IMR-90 (cell line): ENCODE data around the gene SPEF2. TPM values are rescaled to one million over a fixed set of nuclear protein-coding genes. Genes with fewer than 3 reads are reported as not detected.

Experiments used
- ATAC-seq: fragments of 200-7000 bp; cut with Tn5 transposase; 2 replicates; pipeline ENCODE4 v1.9.1; 2020; ENCODE audit warnings: low read depth, mild to moderate bottlenecking, moderate library complexity
- BruUV-seq: library from RNA; stranded (reverse); fragments of 400-500 nt; replicated peaks from 2 replicates; lab custom pipeline; 2021; lab: Mats Ljungman, UMichigan
- CTCF ChIA-PET: fragments of 300-600 bp; formaldehyde crosslinking; extraction: SDS; loops from one replicate; lab custom pipeline; 2021; ENCODE audit warnings: antibody characterized with exemption; lab: Yijun Ruan, JAX
- POLR2A ChIA-PET: fragments of 300-600 bp; sonication (Branson Sonifier 250); formaldehyde crosslinking; loops from one replicate; lab custom pipeline; 2022; ENCODE audit warnings: antibody characterized with exemption; ENCODE audit not compliant: unreplicated experiment; lab: Charles Lee
- DNase-seq: peaks from one replicate; pipeline ENCODE4 v3.0.0; 2013
- H2AFZ ChIP-seq: replicated peaks from 2 replicates; pipeline ENCODE3; 2013; ENCODE audit warnings: low read length, mild to moderate bottlenecking; ENCODE audit not compliant: poor library complexity
- H2AK5ac ChIP-seq: 2 replicates; pipeline ENCODE4 v1.6.1; 2013; ENCODE audit warnings: low read depth, low read length, inconsistent platforms
- H2AK9ac ChIP-seq: replicated peaks from 2 replicates; pipeline ENCODE3; 2013; ENCODE audit warnings: mild to moderate bottlenecking, low read depth, low read length, moderate library complexity; ENCODE audit not compliant: poor library complexity
- H2BK120ac ChIP-seq: 2 replicates; pipeline ENCODE4 v1.6.1; 2013; ENCODE audit warnings: low read depth, low read length, inconsistent platforms
- H2BK15ac ChIP-seq: 3 replicates; pipeline ENCODE4 v1.6.1; 2013; ENCODE audit warnings: low read depth, low read length, inconsistent platforms
- H2BK20ac ChIP-seq: 2 replicates; pipeline ENCODE4 v1.6.1; 2013; ENCODE audit warnings: low read depth, mild to moderate bottlenecking, inconsistent platforms, low read length, moderate library complexity
- H2BK5ac ChIP-seq: 2 replicates; pipeline ENCODE4 v1.6.1; 2013; ENCODE audit warnings: mild to moderate bottlenecking, low read depth, low read length, inconsistent platforms; ENCODE audit not compliant: poor library complexity, severe bottlenecking
- H3K14ac ChIP-seq: replicated peaks from 2 replicates; pipeline ENCODE4 v1.6.1; 2013; ENCODE audit warnings: low read depth, low read length, inconsistent platforms
- H3K18ac ChIP-seq: 2 replicates; pipeline ENCODE4 v1.6.1; 2013; ENCODE audit warnings: low read depth, low read length, control low read depth
- H3K23ac ChIP-seq: 2 replicates; pipeline ENCODE4 v1.6.1; 2013; ENCODE audit warnings: low read depth, low read length, inconsistent platforms
- H3K27ac ChIP-seq: 2 replicates; pipeline ENCODE4 v1.5.1; 2013; ENCODE audit warnings: mild to moderate bottlenecking, control low read depth, low read length; ENCODE audit not compliant: insufficient read depth
- H3K27me3 ChIP-seq: 2 replicates; pipeline ENCODE4 v1.6.1; 2013; ENCODE audit warnings: low read length; ENCODE audit not compliant: control insufficient read depth, insufficient read depth
- H3K36me3 ChIP-seq: 2 replicates; pipeline ENCODE4 v1.6.1; 2013; ENCODE audit warnings: low read length, mixed read lengths; ENCODE audit not compliant: control insufficient read depth, insufficient read depth
- H3K4ac ChIP-seq: 2 replicates; pipeline ENCODE4 v1.6.1; 2013; ENCODE audit warnings: low read depth, low read length, inconsistent platforms
- H3K4me1 ChIP-seq: 2 replicates; pipeline ENCODE4 v1.6.1; 2013; ENCODE audit warnings: low read length, mixed read lengths; ENCODE audit not compliant: control insufficient read depth, insufficient read depth
- H3K4me2 ChIP-seq: 2 replicates; pipeline ENCODE4 v1.6.1; 2013; ENCODE audit warnings: low read depth, mild to moderate bottlenecking, control low read depth, low read length, moderate library complexity
- H3K4me3 ChIP-seq: 2 replicates; pipeline ENCODE4 v1.5.1; 2013; ENCODE audit warnings: low read depth, mild to moderate bottlenecking, control low read depth, low read length, moderate library complexity; ENCODE audit not compliant: insufficient read depth
- H3K56ac ChIP-seq: 2 replicates; pipeline ENCODE4 v1.6.1; 2013; ENCODE audit warnings: low read length, inconsistent platforms; ENCODE audit not compliant: insufficient read depth; ENCODE audit errors: extremely low read depth
- H3K79me1 ChIP-seq, 2 experiments: 2 replicates each; pipeline ENCODE4 v1.6.1; 2013; ENCODE audit warnings: low read length in 2 of 2, inconsistent platforms in 1 of 2, low read depth in 1 of 2
- H3K9ac ChIP-seq: 2 replicates; pipeline ENCODE4 v1.6.1; 2013; ENCODE audit warnings: low read depth, low read length, control low read depth
- H3K9me1 ChIP-seq: 2 replicates; pipeline ENCODE4 v1.6.1; 2013; ENCODE audit warnings: low read length, inconsistent platforms; ENCODE audit not compliant: insufficient read depth
- H3K9me3 ChIP-seq: 2 replicates; pipeline ENCODE4 v1.6.1; 2013; ENCODE audit warnings: low read length; ENCODE audit not compliant: control insufficient read depth, insufficient read depth
- H4K20me1 ChIP-seq: 2 replicates; pipeline ENCODE4 v1.6.1; 2013; ENCODE audit warnings: low read length, inconsistent platforms; ENCODE audit not compliant: insufficient read depth
- H4K5ac ChIP-seq: 2 replicates; pipeline ENCODE4 v1.6.1; 2013; ENCODE audit warnings: mild to moderate bottlenecking, low read depth, low read length, control low read depth
- H4K8ac ChIP-seq, 2 experiments: 2 replicates each; pipeline ENCODE4 v1.6.1; 2013; ENCODE audit warnings: low read depth in 2 of 2, low read length in 2 of 2, control low read depth in 1 of 2, inconsistent platforms in 1 of 2
- H4K91ac ChIP-seq: 2 replicates; pipeline ENCODE4 v1.6.1; 2013; ENCODE audit warnings: low read depth, low read length, inconsistent platforms; ENCODE audit not compliant: insufficient read depth
- BHLHE40 ChIP-seq: fragments of 150-350 bp; IDR thresholded peaks from 2 replicates; pipeline ENCODE4 v1.6.1; 2016; ENCODE audit warnings: mild to moderate bottlenecking, low read depth, low read length
- CEBPB ChIP-seq: IDR thresholded peaks from 2 replicates; pipeline ENCODE4 v1.6.1; 2012; ENCODE audit warnings: low read depth, low read length, improper control_type of control experiment
- CHD1 ChIP-seq: IDR thresholded peaks from 2 replicates; pipeline ENCODE4 v1.6.1; 2012; ENCODE audit warnings: low read depth, low read length, improper control_type of control experiment
- FOS ChIP-seq: fragments of 150-350 bp; IDR thresholded peaks from 2 replicates; pipeline ENCODE4 v1.6.1; 2016; ENCODE audit warnings: low read depth, low read length
- MAFK ChIP-seq: IDR thresholded peaks from 2 replicates; pipeline ENCODE4 v1.6.1; 2012; ENCODE audit warnings: low read depth, low read length, improper control_type of control experiment
- MAZ ChIP-seq: IDR thresholded peaks from 2 replicates; pipeline ENCODE4 v1.6.1; 2012; ENCODE audit warnings: low read depth, mild to moderate bottlenecking, low read length, improper control_type of control experiment, moderate library complexity, borderline replicate concordance
- MXI1 ChIP-seq: IDR thresholded peaks from 2 replicates; pipeline ENCODE4 v1.6.1; 2012; ENCODE audit warnings: low read depth, mild to moderate bottlenecking, low read length, moderate library complexity, borderline replicate concordance
- NFE2L2 ChIP-seq: fragments of 150-350 bp; IDR thresholded peaks from 2 replicates; pipeline ENCODE4 v1.6.1; 2016; ENCODE audit warnings: low read depth, mild to moderate bottlenecking, low read length
- POLR2A ChIP-seq: IDR thresholded peaks from 2 replicates; pipeline ENCODE4 v1.6.1; 2012; ENCODE audit warnings: mild to moderate bottlenecking, low read depth, low read length
- RAD21 ChIP-seq: IDR thresholded peaks from 2 replicates; pipeline ENCODE4 v1.6.1; 2012; ENCODE audit warnings: low read length, improper control_type of control experiment
- RCOR1 ChIP-seq: IDR thresholded peaks from 2 replicates; pipeline ENCODE4 v1.6.1; 2012; ENCODE audit warnings: mild to moderate bottlenecking, low read length, improper control_type of control experiment; ENCODE audit not compliant: insufficient replicate concordance
- RFX5 ChIP-seq: IDR thresholded peaks from 2 replicates; pipeline ENCODE4 v1.8.0; 2012; ENCODE audit warnings: low read depth, mild to moderate bottlenecking, low read length, moderate library complexity
- SMC3 ChIP-seq: fragments of 150-350 bp; IDR thresholded peaks from 2 replicates; pipeline ENCODE4 v1.6.1; 2016; ENCODE audit warnings: low read depth, mild to moderate bottlenecking, antibody characterized with exemption, low read length, moderate library complexity
- WGBS, 2 experiments: methylation state at CpG; one replicate each; pipeline versions ENCODE4 v1.1.5 to v1.1.7; 2013; ENCODE audit warnings: missing lambda C conversion rate in 2 of 2; ENCODE audit not compliant: insufficient read length in 1 of 2; ENCODE audit errors: extremely low coverage in 2 of 2; 5-methylcytosine and 5-hydroxymethylcytosine counted together
- dilution Hi-C: fragments of 300-500 bp; cut with HindIII; formaldehyde crosslinking; loops from one replicate; pipeline ENCODE4 v1.14.3; 2018; ENCODE audit warnings: low sequenced_read_pairs; ENCODE audit not compliant: unreplicated experiment
- in situ Hi-C: fragments of 300-500 bp; cut with MboI; formaldehyde crosslinking; loops from 3 replicates; pipeline ENCODE4 v1.14.3; 2019; ENCODE audit warnings: low sequenced_read_pairs, inconsistent platforms, mixed read lengths
- intact Hi-C: fragments of 100-400 bp; cut with micrococcal nuclease; formaldehyde crosslinking; loops from 2 replicates; pipeline ENCODE4 v1.10.0; 2022
- polyA plus RNA-seq, 3 experiments: library from polyadenylated mRNA; depleted of rRNA; stranded (reverse); fragments of >200 nt; gene quantifications; 2 replicates each; pipeline ENCODE4 v1.2.3, GENCODE V29; 2012; ENCODE audit warnings: low replicate concordance in 1 of 3
- total RNA-seq: library from RNA; depleted of rRNA; stranded (reverse); fragments of >200 nt; gene quantifications from 2 replicates; pipeline ENCODE4 v1.2.3, GENCODE V29; 2012
- TF ChIP-seq, protein P1 (sequence below): fragments of 150-350 bp; IDR thresholded peaks from 2 replicates; pipeline ENCODE4 v1.6.1; 2017; ENCODE audit warnings: mild to moderate bottlenecking, antibody characterized with exemption, low read length, low read depth
- TF ChIP-seq, protein P2 (sequence below): fragments of 150-350 bp; IDR thresholded peaks from 2 replicates; pipeline ENCODE4 v1.6.1; 2016; ENCODE audit warnings: low read depth, mild to moderate bottlenecking, low read length, moderate library complexity, borderline replicate concordance
- TF ChIP-seq, protein P3 (sequence below): conservative IDR thresholded peaks from 2 replicates; pipeline ENCODE4 v1.5.1; 2012; ENCODE audit warnings: mild to moderate bottlenecking, low read depth, low read length, improper control_type of control experiment

The SPEF2 gene
- total and polyA plus RNA-seq, 2 of the 4 experiments (the other 2 are of a cell fraction): 1.7 to 2.3 TPM

GRCh38 chr5:35761541-35761940, 143.9 kb downstream of the SPEF2 start:
- H2AFZ ChIP-seq: no peak overlapping the region
- no peak overlapping the region for H2BK15ac ChIP-seq
- no peaks in the 10 kb centered on the region for H4K20me1 ChIP-seq
- ATAC-seq (no peak), DNase-seq (no peak)
- H3K9me3 ChIP-seq: no peaks in the 10 kb centered on the region
- peaks cover 3% of the 10 kb centered on the region; the same call in 1 of the 2 replicates for H3K9me1 ChIP-seq
- ChIA-PET CTCF (no interaction called here), POLR2A (no interaction called here)
- no peak overlapping the region for H3K9ac ChIP-seq
- in situ Hi-C loops: no loop called here
- H3K79me1 ChIP-seq: no peaks in the 10 kb centered on the region
- H4K8ac ChIP-seq: no peak overlapping the region
- no TSS peak for BruUV-seq
- H3K27me3 ChIP-seq: no peaks in the 10 kb centered on the region
- H4K5ac ChIP-seq: no peak overlapping the region
- no peak overlapping the region for H2BK120ac ChIP-seq
- no peak overlapping the region for H2BK20ac ChIP-seq
- H3K14ac ChIP-seq: no peak overlapping the region
- H3K18ac ChIP-seq: no peak overlapping the region
- no peak overlapping the region for H2AK5ac ChIP-seq
- H3K36me3 ChIP-seq: no peaks in the 10 kb centered on the region
- H3K4me3 ChIP-seq: no peak overlapping the region
- no peak overlapping the region for H2AK9ac ChIP-seq
- no peak overlapping the region for H3K23ac ChIP-seq
- H3K27ac ChIP-seq: no peak overlapping the region
- no peak overlapping the region for H3K56ac ChIP-seq
- TF ChIP-seq POLR2A (no peak), RCOR1 (no peak), RAD21 (no peak), MXI1 (no peak), FOS (no peak), CHD1 (no peak), MAZ (no peak), MAFK (no peak), BHLHE40 (no peak), NFE2L2 (no peak), CEBPB (no peak), SMC3 (no peak), RFX5 (no peak)
- TF ChIP-seq, protein P1, sequence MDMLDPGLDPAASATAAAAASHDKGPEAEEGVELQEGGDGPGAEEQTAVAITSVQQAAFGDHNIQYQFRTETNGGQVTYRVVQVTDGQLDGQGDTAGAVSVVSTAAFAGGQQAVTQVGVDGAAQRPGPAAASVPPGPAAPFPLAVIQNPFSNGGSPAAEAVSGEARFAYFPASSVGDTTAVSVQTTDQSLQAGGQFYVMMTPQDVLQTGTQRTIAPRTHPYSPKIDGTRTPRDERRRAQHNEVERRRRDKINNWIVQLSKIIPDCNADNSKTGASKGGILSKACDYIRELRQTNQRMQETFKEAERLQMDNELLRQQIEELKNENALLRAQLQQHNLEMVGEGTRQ: no peak
- TF ChIP-seq, protein P2, sequence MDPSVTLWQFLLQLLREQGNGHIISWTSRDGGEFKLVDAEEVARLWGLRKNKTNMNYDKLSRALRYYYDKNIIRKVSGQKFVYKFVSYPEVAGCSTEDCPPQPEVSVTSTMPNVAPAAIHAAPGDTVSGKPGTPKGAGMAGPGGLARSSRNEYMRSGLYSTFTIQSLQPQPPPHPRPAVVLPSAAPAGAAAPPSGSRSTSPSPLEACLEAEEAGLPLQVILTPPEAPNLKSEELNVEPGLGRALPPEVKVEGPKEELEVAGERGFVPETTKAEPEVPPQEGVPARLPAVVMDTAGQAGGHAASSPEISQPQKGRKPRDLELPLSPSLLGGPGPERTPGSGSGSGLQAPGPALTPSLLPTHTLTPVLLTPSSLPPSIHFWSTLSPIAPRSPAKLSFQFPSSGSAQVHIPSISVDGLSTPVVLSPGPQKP: no peak
- TF ChIP-seq, protein P3, sequence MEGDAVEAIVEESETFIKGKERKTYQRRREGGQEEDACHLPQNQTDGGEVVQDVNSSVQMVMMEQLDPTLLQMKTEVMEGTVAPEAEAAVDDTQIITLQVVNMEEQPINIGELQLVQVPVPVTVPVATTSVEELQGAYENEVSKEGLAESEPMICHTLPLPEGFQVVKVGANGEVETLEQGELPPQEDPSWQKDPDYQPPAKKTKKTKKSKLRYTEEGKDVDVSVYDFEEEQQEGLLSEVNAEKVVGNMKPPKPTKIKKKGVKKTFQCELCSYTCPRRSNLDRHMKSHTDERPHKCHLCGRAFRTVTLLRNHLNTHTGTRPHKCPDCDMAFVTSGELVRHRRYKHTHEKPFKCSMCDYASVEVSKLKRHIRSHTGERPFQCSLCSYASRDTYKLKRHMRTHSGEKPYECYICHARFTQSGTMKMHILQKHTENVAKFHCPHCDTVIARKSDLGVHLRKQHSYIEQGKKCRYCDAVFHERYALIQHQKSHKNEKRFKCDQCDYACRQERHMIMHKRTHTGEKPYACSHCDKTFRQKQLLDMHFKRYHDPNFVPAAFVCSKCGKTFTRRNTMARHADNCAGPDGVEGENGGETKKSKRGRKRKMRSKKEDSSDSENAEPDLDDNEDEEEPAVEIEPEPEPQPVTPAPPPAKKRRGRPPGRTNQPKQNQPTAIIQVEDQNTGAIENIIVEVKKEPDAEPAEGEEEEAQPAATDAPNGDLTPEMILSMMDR: no peak
- no peak overlapping the region for H2BK5ac ChIP-seq
- H3K4ac ChIP-seq: no peak overlapping the region
- intact Hi-C loops: no loop called here
- WGBS, 2 experiments: no CpG with 5 or more reads among the region's 4 CpGs
- dilution Hi-C loops: no loop called here
- H3K4me2 ChIP-seq: no peak overlapping the region
- H4K91ac ChIP-seq: no peak overlapping the region
- H3K4me1 ChIP-seq: peaks cover 4% of the 10 kb centered on the region; the same call in 1 of the 2 replicates
